Rectal smooth muscle tissue (tissue), 1 donor: ENCODE data around the gene COL4A4.

ENCODE experiments used
- H3K27ac ChIP-seq: one replicate; pipeline ENCODE4 v1.7.0; 2013; ENCODE audit warnings: low read depth, low read length, inconsistent platforms
- H3K27me3 ChIP-seq: one replicate; pipeline ENCODE4 v1.7.0; 2013; ENCODE audit warnings: low read length; ENCODE audit not compliant: control insufficient read depth, insufficient read depth
- H3K36me3 ChIP-seq: one replicate; pipeline ENCODE4 v1.7.0; 2013; ENCODE audit warnings: low read length; ENCODE audit not compliant: control insufficient read depth, insufficient read depth
- H3K4me1 ChIP-seq: one replicate; pipeline ENCODE4 v1.7.0; 2013; ENCODE audit warnings: low read length; ENCODE audit not compliant: control insufficient read depth, insufficient read depth
- H3K4me3 ChIP-seq: one replicate; pipeline ENCODE4 v1.7.0; 2013; ENCODE audit warnings: low read length
- H3K9ac ChIP-seq: one replicate; pipeline ENCODE4 v1.7.0; 2013; ENCODE audit warnings: low read length

The COL4A4 gene

GRCh38 chr2:226983895-226984749 is 179.9 kb downstream of the COL4A4 start:
- Histone ChIP-seq H3K4me1 (no peaks in the 10 kb centered on the region), H3K27ac (no peak overlapping the region), H3K4me3 (no peak overlapping the region), H3K36me3 (no peaks in the 10 kb centered on the region), H3K9ac (no peak overlapping the region), H3K27me3 (no peaks in the 10 kb centered on the region)

- Histone ChIP-seq H3K27ac (no peak overlapping the region), H3K9ac (no peak overlapping the region), H3K36me3 (no peaks in the 10 kb centered on the region), H3K27me3 (no peaks in the 10 kb centered on the region), H3K4me1 (no peaks in the 10 kb centered on the region), H3K4me3 (no peak overlapping the region)
Observed at GRCh38 chr2:226981791-226982326, 182.1 kb downstream of the COL4A4 start.

DNA sequence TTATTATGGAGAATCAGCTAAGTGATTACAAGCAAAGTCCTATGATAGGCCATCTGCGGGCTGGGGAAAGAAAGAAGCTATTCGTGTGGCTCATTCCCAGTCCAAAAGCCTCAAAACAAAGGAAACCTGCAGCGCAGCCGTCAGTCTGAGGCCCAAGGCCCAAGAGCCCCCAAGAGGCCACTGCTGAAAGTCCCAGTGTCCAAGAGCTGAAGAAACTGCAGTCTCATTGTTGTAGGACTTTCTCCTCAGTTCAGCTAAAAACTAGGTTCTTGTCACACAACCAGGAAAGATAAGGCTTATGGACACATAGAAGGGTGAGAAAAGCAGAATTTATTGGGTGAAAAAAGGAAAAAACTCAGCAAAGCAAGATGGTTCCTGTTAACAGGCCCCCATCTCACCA is 185.0 kb downstream of the COL4A4 start:
- H3K4me3 ChIP-seq, result no peak overlapping the region
- H3K9ac ChIP-seq, result no peak overlapping the region
- no peak overlapping the region for H3K27ac ChIP-seq
- no peaks in the 10 kb centered on the region for H3K27me3 ChIP-seq
- H3K36me3 ChIP-seq, result no peaks in the 10 kb centered on the region
- H3K4me1 ChIP-seq, result no peaks in the 10 kb centered on the region

GRCh38 chr2:226978300-226978699 is 185.7 kb downstream of the COL4A4 start:
- Histone ChIP-seq H3K4me3 (no peak overlapping the region), H3K36me3 (no peaks in the 10 kb centered on the region), H3K9ac (no peak overlapping the region), H3K27ac (no peak overlapping the region), H3K27me3 (no peaks in the 10 kb centered on the region), H3K4me1 (no peaks in the 10 kb centered on the region)

- Histone ChIP-seq H3K36me3 (no peaks in the 10 kb centered on the region), H3K4me3 (no peak overlapping the region), H3K9ac (no peak overlapping the region), H3K27ac (no peak overlapping the region), H3K4me1 (no peaks in the 10 kb centered on the region), H3K27me3 (no peaks in the 10 kb centered on the region)
Observed at GRCh38 chr2:226977775-226978190, 186.2 kb downstream of the COL4A4 start.

GRCh38 chr2:226973816-226974215 is 190.2 kb downstream of the COL4A4 start:
- H3K9ac ChIP-seq, result no peak overlapping the region
- H3K27me3 ChIP-seq, result no peaks in the 10 kb centered on the region
- H3K27ac ChIP-seq, result no peak overlapping the region
- no peak overlapping the region for H3K4me3 ChIP-seq
- H3K36me3 ChIP-seq, result no peaks in the 10 kb centered on the region
- H3K4me1 ChIP-seq, result no peaks in the 10 kb centered on the region

- Histone ChIP-seq H3K4me3 (no peak overlapping the region), H3K27me3 (no peaks in the 10 kb centered on the region), H3K4me1 (no peaks in the 10 kb centered on the region), H3K9ac (no peak overlapping the region), H3K27ac (no peak overlapping the region), H3K36me3 (no peaks in the 10 kb centered on the region)
Observed at GRCh38 chr2:226971770-226972169, 192.2 kb downstream of the COL4A4 start.

DNA sequence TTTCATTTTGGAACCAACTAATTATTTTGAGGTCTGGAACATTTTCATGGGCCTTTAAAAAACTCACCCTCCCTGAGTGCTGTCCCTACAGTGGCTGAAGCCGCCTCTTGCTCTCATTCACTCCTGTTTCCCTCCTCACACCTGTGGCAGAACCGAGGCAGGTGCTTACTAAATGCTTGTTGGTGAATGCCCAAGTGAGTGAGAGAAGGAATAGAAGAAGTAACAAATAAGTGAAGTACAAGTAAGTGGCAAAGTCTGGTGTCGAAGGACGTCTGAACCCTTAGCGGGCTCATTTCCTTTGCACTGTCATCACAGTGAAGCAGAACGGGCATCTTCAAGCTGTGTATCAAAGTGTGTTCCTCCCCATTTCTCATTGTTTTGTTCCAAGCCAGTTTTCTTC is 192.9 kb downstream of the COL4A4 start:
- Histone ChIP-seq H3K27me3 (no peaks in the 10 kb centered on the region), H3K9ac (no peak overlapping the region), H3K4me1 (no peaks in the 10 kb centered on the region), H3K27ac (no peak overlapping the region), H3K36me3 (no peaks in the 10 kb centered on the region), H3K4me3 (no peak overlapping the region)

DNA sequence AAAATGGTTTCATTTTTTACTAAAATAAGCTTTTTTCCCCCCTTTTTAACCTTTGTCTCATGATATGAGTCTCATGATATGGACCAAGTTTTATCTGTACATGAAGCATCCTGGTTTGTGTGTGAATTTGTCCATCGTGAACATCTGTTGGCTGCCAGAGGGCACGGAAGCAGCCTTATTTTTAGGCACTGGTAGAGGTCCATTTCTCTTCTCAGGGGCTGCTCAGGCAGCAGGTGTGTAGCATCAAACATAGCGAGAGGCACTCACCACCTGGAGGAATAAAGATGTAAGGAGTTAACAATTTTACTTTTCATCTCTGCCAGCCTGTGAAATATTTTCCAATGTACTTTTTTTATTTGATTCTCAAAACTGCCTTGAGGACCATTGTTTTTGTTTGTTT is 193.6 kb downstream of the COL4A4 start:
- H3K4me3 ChIP-seq, result no peak overlapping the region
- H3K27me3 ChIP-seq, result no peaks in the 10 kb centered on the region
- H3K27ac ChIP-seq, result peak overlapping the region; percentile 75
- no peaks in the 10 kb centered on the region for H3K4me1 ChIP-seq
- H3K36me3 ChIP-seq, result no peaks in the 10 kb centered on the region
- H3K9ac ChIP-seq, result no peak overlapping the region

DNA sequence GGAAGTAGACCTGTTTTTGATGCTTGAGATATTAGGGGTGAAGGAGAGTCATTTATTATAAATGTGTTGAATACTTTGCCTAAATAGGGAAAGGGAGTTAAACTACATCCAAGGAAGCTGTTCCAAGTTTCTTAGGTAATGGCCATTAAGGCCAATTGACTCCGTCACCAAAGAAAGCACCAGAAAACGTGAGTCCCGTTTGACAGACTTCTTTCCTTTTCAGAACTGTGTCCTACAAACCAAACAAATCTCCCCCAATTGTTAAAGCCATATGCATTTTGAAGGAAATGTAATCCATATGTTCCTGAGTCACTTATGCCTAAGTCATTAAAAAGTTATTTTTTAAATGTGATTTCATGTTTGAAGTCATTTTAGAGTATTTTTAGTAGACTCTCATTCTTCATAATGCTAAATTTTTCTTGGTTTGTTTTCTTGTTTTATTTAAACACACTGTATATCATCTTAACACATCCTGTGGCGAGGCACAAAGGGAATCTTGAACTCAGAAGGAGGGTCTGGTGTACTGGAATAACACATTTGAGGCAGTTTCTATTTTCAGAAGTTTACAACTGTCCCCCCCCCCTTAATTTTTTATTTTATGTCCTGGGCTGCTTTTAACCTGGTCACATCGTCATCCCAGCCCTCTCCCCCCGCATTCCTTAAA is 194.5 kb downstream of the COL4A4 start:
- H3K27ac ChIP-seq, result peak overlapping the region; percentile 75
- H3K4me1 ChIP-seq, result no peaks in the 10 kb centered on the region
- H3K4me3 ChIP-seq, result no peak overlapping the region
- H3K36me3 ChIP-seq, result no peaks in the 10 kb centered on the region
- H3K27me3 ChIP-seq, result no peaks in the 10 kb centered on the region
- no peak overlapping the region for H3K9ac ChIP-seq

DNA sequence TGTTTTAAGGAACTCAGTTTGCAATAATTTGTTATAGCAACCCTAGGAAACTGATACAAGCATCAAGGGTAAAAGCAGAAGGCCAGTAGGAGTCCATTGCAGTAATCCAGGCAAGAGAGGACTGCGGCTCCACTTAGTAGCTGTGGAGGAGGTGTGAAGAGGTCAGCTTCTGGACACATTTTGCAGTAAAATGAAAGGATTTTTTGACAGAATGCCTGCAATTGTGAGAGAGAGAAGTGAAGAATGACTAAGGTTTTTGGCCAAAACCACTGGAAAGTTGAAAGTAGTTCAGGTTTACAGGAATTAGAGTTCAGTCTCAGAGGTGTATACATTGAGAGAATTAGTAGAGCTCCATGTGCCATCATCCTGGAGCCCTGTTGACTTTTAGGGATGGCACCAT is 198.6 kb downstream of the COL4A4 start:
- Histone ChIP-seq H3K36me3 (no peaks in the 10 kb centered on the region), H3K4me1 (no peaks in the 10 kb centered on the region), H3K27me3 (no peaks in the 10 kb centered on the region), H3K27ac (no peak overlapping the region), H3K4me3 (no peak overlapping the region), H3K9ac (no peak overlapping the region)

GRCh38 chr2:226963528-226963927 is 200.5 kb downstream of the COL4A4 start:
- Histone ChIP-seq H3K4me1 (no peaks in the 10 kb centered on the region), H3K27ac (no peak overlapping the region), H3K36me3 (no peaks in the 10 kb centered on the region), H3K27me3 (no peaks in the 10 kb centered on the region), H3K4me3 (no peak overlapping the region), H3K9ac (no peak overlapping the region)
